Activated CD8-positive, alpha-beta T cell treated with anti-CD3 and anti-CD28 coated beads for 36 hours (primary cell): ENCODE results near the gene GPR141. TPM values are rescaled to one million over a fixed set of nuclear protein-coding genes. Genes with fewer than 3 reads are reported as not detected.

ENCODE experiments used
- ATAC-seq: fragments of 200-7000 bp; cut with Tn5 transposase; one replicate; pipeline ENCODE4 v1.10.0; 2021; ENCODE audit warnings: mild to moderate bottlenecking, moderate library complexity
- CTCF ChIA-PET: fragments of 350-600 bp; sonication (Branson Sonifier 250); formaldehyde crosslinking; loops from one replicate; lab custom pipeline; 2021; ENCODE audit warnings: antibody characterized with exemption; lab: Charles Lee
- POLR2A ChIA-PET: fragments of 350-600 bp; sonication (Branson Sonifier 250); formaldehyde crosslinking; loops from one replicate; lab custom pipeline; 2021; ENCODE audit warnings: antibody characterized with exemption; lab: Charles Lee
- DNase-seq: peaks from one replicate; pipeline ENCODE4 v3.0.0-alpha.2; 2020
- H3K27ac Mint-ChIP-seq: one replicate; pipeline ENCODE4 v1.8.0; 2021; ENCODE audit warnings: mild to moderate bottlenecking, mixed read lengths
- H3K27me3 Mint-ChIP-seq: one replicate; pipeline ENCODE4 v1.8.0; 2021; ENCODE audit warnings: mixed read lengths
- H3K36me3 Mint-ChIP-seq: one replicate; pipeline ENCODE4 v1.8.0; 2021; ENCODE audit warnings: low read depth, mixed read lengths
- H3K4me1 Mint-ChIP-seq: one replicate; pipeline ENCODE4 v1.8.0; 2021; ENCODE audit warnings: low read depth, mixed read lengths
- H3K4me3 Mint-ChIP-seq: one replicate; pipeline ENCODE4 v1.8.0; 2021; ENCODE audit warnings: mild to moderate bottlenecking, moderate library complexity, mixed read lengths
- H3K9me3 Mint-ChIP-seq: one replicate; pipeline ENCODE4 v1.8.0; 2021; ENCODE audit warnings: mixed read lengths
- intact Hi-C: fragments of 100-400 bp; cut with micrococcal nuclease; formaldehyde crosslinking; loops from one replicate; pipeline ENCODE4 v1.10.0; 2022
- total RNA-seq, 2 experiments: library from RNA; stranded (reverse); gene quantifications; one replicate each; pipeline ENCODE4 v1.2.3, GENCODE V29; 2021
- TF ChIP-seq, protein P1 (sequence below): fragments of 200-600 bp; IDR thresholded peaks from one replicate; pipeline ENCODE4 v1.8.0; 2022; ENCODE audit warnings: antibody characterized with exemption, mild to moderate bottlenecking

The GPR141 gene, protein sequence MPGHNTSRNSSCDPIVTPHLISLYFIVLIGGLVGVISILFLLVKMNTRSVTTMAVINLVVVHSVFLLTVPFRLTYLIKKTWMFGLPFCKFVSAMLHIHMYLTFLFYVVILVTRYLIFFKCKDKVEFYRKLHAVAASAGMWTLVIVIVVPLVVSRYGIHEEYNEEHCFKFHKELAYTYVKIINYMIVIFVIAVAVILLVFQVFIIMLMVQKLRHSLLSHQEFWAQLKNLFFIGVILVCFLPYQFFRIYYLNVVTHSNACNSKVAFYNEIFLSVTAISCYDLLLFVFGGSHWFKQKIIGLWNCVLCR
- total RNA-seq: not detected

DNA sequence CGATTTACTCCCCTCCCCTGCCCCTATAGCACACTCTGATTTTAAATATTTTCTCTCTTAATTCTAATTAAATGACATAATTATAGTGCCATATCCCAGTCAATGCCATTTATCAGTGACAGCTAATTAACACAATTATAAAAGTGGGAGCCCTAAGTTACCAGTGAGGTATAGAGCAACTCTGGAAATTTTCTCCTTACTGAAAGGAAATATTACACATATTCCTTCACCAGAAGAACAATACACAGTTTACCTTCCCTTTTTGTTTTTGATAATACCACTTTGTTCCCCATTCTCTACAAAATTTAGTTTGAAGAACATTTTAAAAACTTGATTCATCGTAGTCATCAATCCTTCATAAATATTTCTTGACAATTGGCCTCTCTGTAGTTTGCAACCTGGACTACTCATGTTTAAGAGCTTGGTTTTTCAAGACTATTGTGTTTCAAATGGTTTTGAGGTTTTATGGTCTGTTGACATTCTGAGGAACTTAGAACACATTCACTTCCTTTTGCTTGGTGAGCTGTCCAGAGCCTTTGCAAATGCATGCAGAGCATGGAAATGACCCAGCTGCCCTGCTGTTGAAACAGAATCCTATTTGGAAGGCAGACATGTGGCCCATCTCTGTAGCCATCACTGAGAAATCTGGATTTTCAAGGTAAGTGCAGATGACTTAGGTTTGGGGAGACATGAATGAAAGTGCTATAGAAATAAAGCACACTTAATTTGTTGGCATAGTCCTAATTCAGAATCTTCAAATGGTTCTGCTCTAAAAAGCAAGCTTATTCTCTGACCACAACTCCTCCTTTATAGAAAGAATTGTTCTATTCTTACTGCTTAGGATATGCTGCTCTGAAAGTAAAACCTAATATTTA is at the start of gene GPR141:
Gene GPR141, plus strand, starts transcription at position 521 of the 875 bp plus-strand sequence. CDS start 56,628 bp downstream, outside the sequence.
- Mint-ChIP-seq H3K9me3 (no peaks in the 10 kb centered on the region), H3K27ac (no peak within 1 kb of the TSS), H3K27me3 (peaks cover 8% of the 10 kb centered on the region), H3K36me3 (no peaks in the 10 kb centered on the region), H3K4me1 (peaks cover 3% of the 10 kb centered on the region), H3K4me3 (no peak within 1 kb of the TSS)
- no peak for DNase-seq
- ChIA-PET CTCF (no interaction called here), POLR2A (no interaction called here)
- intact Hi-C loops: no loop called here
- TF ChIP-seq, protein P1, sequence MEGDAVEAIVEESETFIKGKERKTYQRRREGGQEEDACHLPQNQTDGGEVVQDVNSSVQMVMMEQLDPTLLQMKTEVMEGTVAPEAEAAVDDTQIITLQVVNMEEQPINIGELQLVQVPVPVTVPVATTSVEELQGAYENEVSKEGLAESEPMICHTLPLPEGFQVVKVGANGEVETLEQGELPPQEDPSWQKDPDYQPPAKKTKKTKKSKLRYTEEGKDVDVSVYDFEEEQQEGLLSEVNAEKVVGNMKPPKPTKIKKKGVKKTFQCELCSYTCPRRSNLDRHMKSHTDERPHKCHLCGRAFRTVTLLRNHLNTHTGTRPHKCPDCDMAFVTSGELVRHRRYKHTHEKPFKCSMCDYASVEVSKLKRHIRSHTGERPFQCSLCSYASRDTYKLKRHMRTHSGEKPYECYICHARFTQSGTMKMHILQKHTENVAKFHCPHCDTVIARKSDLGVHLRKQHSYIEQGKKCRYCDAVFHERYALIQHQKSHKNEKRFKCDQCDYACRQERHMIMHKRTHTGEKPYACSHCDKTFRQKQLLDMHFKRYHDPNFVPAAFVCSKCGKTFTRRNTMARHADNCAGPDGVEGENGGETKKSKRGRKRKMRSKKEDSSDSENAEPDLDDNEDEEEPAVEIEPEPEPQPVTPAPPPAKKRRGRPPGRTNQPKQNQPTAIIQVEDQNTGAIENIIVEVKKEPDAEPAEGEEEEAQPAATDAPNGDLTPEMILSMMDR: no peak
- no peak for ATAC-seq

DNA sequence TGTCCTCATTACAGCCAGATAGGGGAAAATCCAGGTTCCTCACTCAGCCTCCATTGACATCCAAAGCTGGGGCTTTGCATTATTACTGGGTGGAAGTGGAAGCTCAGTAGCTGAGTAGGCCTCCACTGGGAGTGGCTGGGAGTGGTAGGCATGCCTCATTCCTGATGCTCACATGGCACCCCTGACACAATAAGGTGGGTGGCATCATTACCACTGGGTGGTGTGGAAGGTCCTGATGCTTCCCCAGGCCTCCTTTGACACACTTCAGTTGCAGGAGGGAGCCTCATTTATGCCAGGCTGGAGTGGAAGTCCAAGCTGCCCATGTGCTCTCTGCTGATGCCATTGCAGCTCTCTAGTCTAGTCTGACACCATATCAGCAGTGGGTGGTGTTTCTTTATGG is 48.2 kb upstream of the GPR141 start:
- POLR2A ChIA-PET: no interaction called here
- DNase-seq: no peak
- no peaks in the 10 kb centered on the region for H3K36me3 Mint-ChIP-seq
- no peaks in the 10 kb centered on the region for H3K4me1 Mint-ChIP-seq
- H3K27ac Mint-ChIP-seq: no peak overlapping the region
- H3K4me3 Mint-ChIP-seq: no peak overlapping the region
- CTCF ChIA-PET: no interaction called here
- no peak for ATAC-seq
- peaks cover 17% of the 10 kb centered on the region for H3K27me3 Mint-ChIP-seq
- TF ChIP-seq, protein P1: no peak
- peaks cover 12% of the 10 kb centered on the region for H3K9me3 Mint-ChIP-seq
- intact Hi-C loops: no loop called here

DNA sequence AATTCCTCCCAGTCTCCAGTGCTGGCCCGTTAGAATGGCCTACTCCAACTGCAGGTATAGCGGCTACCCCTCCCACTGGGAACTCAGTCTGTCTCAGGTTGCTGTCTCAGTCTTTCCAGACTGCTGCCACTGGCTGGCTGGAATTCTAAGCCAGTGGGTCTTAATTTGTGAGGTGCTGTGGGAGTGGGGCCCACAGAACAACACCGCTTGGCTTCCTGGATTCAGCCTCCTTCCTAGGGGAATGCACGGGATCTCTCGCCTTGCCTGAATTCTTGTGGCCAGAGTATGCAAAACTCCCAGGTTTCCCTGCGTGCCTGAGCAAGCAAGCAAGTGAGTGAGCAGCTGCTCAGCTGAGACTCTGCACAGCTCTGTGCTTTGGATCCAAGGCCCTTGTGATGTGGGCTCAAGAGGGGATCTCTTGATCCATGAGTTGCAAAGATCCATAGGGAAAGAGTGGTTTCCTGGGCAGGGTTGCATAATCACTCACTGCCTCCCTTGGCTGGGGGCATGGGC is 41.5 kb upstream of the GPR141 start:
- ATAC-seq: no peak
- H3K9me3 Mint-ChIP-seq: peaks cover 5% of the 10 kb centered on the region
- DNase-seq: no peak
- no peaks in the 10 kb centered on the region for H3K36me3 Mint-ChIP-seq
- peaks cover 2% of the 10 kb centered on the region for H3K4me1 Mint-ChIP-seq
- TF ChIP-seq, protein P1: no peak
- CTCF ChIA-PET: no interaction called here
- POLR2A ChIA-PET: no interaction called here
- H3K27me3 Mint-ChIP-seq: peaks cover 13% of the 10 kb centered on the region
- H3K27ac Mint-ChIP-seq: no peak overlapping the region
- intact Hi-C loops: no loop called here
- no peak overlapping the region for H3K4me3 Mint-ChIP-seq

DNA sequence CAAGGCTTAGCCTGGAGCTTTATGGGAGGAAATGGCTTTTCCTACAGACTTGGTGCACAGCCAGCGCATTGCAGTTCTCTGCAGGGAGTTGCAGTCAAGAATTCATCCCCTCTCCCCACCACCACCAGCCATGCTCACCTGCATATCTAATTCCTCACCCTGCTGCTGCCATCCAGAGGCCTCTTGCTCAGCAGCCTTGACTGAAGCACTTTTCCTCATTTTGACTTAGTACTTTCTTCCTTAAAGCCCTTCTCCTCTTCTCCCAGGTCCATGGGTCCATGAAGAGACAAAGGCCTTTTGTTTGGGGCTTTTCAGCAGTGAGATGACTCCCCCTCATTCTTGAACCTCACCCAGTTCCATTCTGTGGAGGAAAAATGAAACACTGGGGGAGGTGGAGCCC is 39.7 kb upstream of the GPR141 start:
- intact Hi-C loops: no loop called here
- ATAC-seq (no peak), DNase-seq (no peak)
- H3K36me3 Mint-ChIP-seq: no peaks in the 10 kb centered on the region
- POLR2A ChIA-PET: no interaction called here
- no peak overlapping the region for H3K27ac Mint-ChIP-seq
- TF ChIP-seq, protein P1: no peak
- CTCF ChIA-PET: no interaction called here
- H3K9me3 Mint-ChIP-seq: no peaks in the 10 kb centered on the region
- H3K27me3 Mint-ChIP-seq: peaks cover 7% of the 10 kb centered on the region
- H3K4me3 Mint-ChIP-seq: no peak overlapping the region
- peaks cover 2% of the 10 kb centered on the region for H3K4me1 Mint-ChIP-seq
